T-helper 2 cell treated with Interferon-gamma antibody and Interleukin-4, amounts not matched to agents 5 μg/mL and 100 μg/mL, for 36 hours (primary cell): ENCODE results near the gene EXOC2.

Source experiments
- DNase-seq: peaks from one replicate; pipeline ENCODE4 v3.0.0; 2021; ENCODE audit warnings: low spot score
- H3K27ac Mint-ChIP-seq: one replicate; pipeline ENCODE4 v1.8.0; 2021; ENCODE audit warnings: mild to moderate bottlenecking, mixed read lengths
- H3K27me3 Mint-ChIP-seq: one replicate; pipeline ENCODE4 v1.8.0; 2021; ENCODE audit warnings: low read depth, mixed read lengths
- H3K36me3 Mint-ChIP-seq: one replicate; pipeline ENCODE4 v1.8.0; 2021; ENCODE audit warnings: low read depth, mixed read lengths
- H3K4me1 Mint-ChIP-seq: one replicate; pipeline ENCODE4 v1.8.0; 2021; ENCODE audit warnings: low read depth, mixed read lengths
- H3K4me3 Mint-ChIP-seq: one replicate; pipeline ENCODE4 v1.8.0; 2022; ENCODE audit warnings: mild to moderate bottlenecking, moderate library complexity, mixed read lengths
- H3K9me3 Mint-ChIP-seq: one replicate; pipeline ENCODE4 v1.8.0; 2021; ENCODE audit warnings: mixed read lengths

Gene EXOC2

GRCh38 chr6:656460-657252 is 36.3 kb downstream of the EXOC2 start, which contains the start of gene HUS1B:
HUS1B (minus strand) TSS chr6:657100; CDS start chr6:656944, 156 bp downstream.
- no peak for DNase-seq
- no peaks in the 10 kb centered on the region for H3K27me3 Mint-ChIP-seq
- H3K9me3 Mint-ChIP-seq = no peaks in the 10 kb centered on the region
- peaks cover 29% of the 10 kb centered on the region for H3K4me1 Mint-ChIP-seq
- H3K27ac Mint-ChIP-seq = no peak within 1 kb of the TSS
- no peak within 1 kb of the TSS for H3K4me3 Mint-ChIP-seq
- H3K36me3 Mint-ChIP-seq = peaks cover 21% of the 10 kb centered on the region

DNA sequence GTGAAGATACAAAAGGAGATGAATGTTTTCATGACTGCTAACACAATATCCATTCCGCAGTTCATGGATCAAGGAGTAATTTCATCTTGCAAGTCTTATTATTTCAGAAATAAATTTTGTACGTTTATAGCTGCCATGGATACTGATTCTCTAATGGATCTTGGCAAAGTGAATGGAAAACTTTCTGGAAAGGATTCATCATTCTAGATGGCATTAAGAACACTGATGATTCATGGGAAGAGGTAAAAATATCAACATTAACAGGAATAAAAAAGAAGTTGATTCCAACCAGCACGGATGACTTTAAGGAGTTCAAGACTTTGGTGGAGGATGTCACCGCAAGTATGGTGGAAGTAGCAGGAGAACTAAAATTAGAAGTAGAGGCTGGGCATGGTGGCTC is 38.8 kb downstream of the EXOC2 start:
- no peak for DNase-seq
- H3K27ac Mint-ChIP-seq = no peak overlapping the region
- peaks cover 14% of the 10 kb centered on the region for H3K4me1 Mint-ChIP-seq
- peaks cover 21% of the 10 kb centered on the region for H3K36me3 Mint-ChIP-seq
- H3K4me3 Mint-ChIP-seq = no peak overlapping the region
- no peaks in the 10 kb centered on the region for H3K9me3 Mint-ChIP-seq
- H3K27me3 Mint-ChIP-seq = no peaks in the 10 kb centered on the region

DNA sequence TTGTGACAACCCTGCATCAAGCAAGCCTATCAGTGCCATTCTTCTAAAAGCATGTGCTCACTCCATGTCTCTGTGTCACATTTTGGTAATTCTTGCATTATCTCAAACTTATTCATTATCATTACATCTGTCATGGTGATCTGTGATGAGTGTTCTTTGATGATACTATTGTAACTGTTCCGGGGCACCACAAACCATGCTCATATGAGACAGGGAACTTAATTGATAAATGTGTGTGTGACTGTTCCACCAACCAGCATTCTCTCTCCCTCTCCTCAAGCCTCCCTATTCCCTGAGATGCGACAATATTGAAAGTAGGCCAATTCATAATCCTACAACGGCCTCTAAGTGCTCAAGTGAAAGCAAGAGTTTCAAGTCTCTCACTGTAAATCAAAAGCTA is 40.1 kb downstream of the EXOC2 start:
- no peak overlapping the region for H3K4me3 Mint-ChIP-seq
- peak overlapping the region; percentile 21 for H3K27ac Mint-ChIP-seq
- DNase-seq = no peak

GRCh38 chr6:650098-650497 is 42.8 kb downstream of the EXOC2 start:
- no peak for DNase-seq

More for the DNA sequence above, 40.1 kb downstream of the EXOC2 start:
- Mint-ChIP-seq H3K4me1 (peaks cover 13% of the 10 kb centered on the region), H3K27me3 (no peaks in the 10 kb centered on the region), H3K9me3 (no peaks in the 10 kb centered on the region), H3K36me3 (peaks cover 21% of the 10 kb centered on the region)

DNA sequence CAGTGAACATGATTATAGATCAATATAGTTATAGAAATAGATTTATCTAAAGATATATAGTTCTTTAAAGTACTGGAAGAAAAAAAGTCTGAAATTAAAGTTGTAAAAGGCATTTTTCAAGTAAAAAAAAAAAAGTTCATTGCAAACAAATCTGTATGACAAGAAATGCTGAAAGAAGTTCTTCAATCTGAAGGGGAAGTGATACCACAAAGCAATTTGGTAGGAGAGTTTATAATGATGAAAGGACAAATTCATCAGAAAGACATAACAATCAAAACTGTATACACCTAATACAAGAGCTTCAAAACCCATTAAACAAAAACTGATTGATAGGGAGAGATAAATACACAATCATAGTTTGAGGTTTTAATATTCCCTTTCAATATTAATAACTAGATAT is 50.1 kb downstream of the EXOC2 start:
- peaks cover 6% of the 10 kb centered on the region for H3K9me3 Mint-ChIP-seq
- no peaks in the 10 kb centered on the region for H3K27me3 Mint-ChIP-seq
- peaks cover 11% of the 10 kb centered on the region for H3K4me1 Mint-ChIP-seq
- H3K27ac Mint-ChIP-seq = no peak overlapping the region
- no peak overlapping the region for H3K4me3 Mint-ChIP-seq
- no peak for DNase-seq
- peaks cover 10% of the 10 kb centered on the region for H3K36me3 Mint-ChIP-seq

More at GRCh38 chr6:650098-650497, 42.8 kb downstream of the EXOC2 start:
- Mint-ChIP-seq H3K4me3 (no peak overlapping the region), H3K27me3 (no peaks in the 10 kb centered on the region), H3K36me3 (peaks cover 11% of the 10 kb centered on the region), H3K4me1 (peaks cover 20% of the 10 kb centered on the region), H3K9me3 (no peaks in the 10 kb centered on the region), H3K27ac (no peak overlapping the region)

GRCh38 chr6:641225-641985 is 51.5 kb downstream of the EXOC2 start:
- Mint-ChIP-seq H3K36me3 (peaks cover 13% of the 10 kb centered on the region), H3K4me3 (no peak overlapping the region), H3K27ac (peak overlapping the region; percentile 8), H3K27me3 (no peaks in the 10 kb centered on the region), H3K4me1 (peaks cover 7% of the 10 kb centered on the region), H3K9me3 (peaks cover 6% of the 10 kb centered on the region)
- no peak for DNase-seq

DNA sequence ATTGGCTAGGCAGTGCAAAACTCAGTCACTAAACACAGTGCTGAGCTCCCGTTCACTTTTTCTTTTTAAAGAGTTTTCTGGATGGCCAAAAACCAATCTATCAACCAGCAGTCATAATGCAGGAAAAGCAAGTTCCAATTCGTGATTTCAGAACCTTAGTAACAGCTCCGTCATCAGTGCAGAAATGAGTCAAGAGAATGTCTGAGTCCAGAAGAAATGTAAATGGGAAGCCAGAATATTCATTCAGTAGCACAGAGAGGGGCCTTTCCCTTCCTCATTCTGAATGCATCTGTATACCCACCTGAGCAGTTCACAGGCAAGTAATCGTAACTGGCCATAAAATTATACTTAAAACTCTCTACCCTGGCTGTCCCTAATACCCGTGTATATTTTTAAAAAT is 56.5 kb downstream of the EXOC2 start:
- Mint-ChIP-seq H3K4me3 (no peak overlapping the region), H3K9me3 (peaks cover under 1% of the 10 kb centered on the region), H3K4me1 (no peaks in the 10 kb centered on the region), H3K27me3 (no peaks in the 10 kb centered on the region), H3K27ac (no peak overlapping the region), H3K36me3 (peaks cover 20% of the 10 kb centered on the region)
- DNase-seq = peak; percentile 31

- Mint-ChIP-seq H3K9me3 (no peaks in the 10 kb centered on the region), H3K4me3 (no peak overlapping the region), H3K27me3 (no peaks in the 10 kb centered on the region), H3K27ac (no peak overlapping the region), H3K36me3 (peaks cover 22% of the 10 kb centered on the region), H3K4me1 (no peaks in the 10 kb centered on the region)
- no peak for DNase-seq
These were observed 57.7 kb downstream of the EXOC2 start for GRCh38 chr6:635233-635632.

DNA sequence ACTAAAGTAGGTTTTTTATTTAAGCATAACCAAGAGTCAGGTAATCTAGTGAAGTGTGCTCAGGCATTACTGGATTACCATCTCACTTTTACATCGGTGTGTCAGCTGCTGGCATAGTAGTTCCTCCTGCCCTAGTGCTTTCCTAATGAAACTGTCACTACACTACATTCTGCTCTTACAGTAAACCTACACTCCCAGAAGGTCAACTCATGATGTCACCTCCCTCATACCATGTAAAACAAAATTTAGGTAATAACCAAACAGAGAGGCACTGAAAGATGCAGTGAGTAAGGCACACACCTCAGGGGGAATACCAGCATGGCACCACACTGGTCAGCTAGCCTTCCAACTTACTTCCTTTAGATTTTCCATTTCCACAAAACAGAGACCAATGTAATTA is 59.3 kb downstream of the EXOC2 start:
- Mint-ChIP-seq H3K27me3 (no peaks in the 10 kb centered on the region), H3K9me3 (no peaks in the 10 kb centered on the region), H3K36me3 (peaks cover 24% of the 10 kb centered on the region), H3K4me3 (no peak overlapping the region), H3K27ac (no peak overlapping the region), H3K4me1 (peaks cover 9% of the 10 kb centered on the region)
- DNase-seq = no peak

DNA sequence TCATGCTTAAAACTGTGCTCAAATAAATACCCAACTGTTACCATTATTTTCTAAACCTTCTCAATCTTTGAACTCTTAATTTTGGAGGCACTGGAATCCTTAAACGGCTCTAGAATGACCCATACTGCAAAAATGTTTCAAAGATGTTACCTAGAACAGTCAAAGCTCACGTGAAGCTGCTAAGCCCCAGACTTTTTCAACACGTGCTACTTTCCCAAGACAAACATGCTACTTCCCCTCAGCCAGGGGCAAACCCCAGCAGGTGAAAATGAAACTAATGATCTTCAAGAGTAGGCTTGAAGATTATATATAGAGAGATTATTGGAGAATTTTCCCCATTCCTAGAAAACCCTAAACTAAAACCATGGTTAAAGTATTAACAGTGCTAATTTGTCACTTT is 64.2 kb downstream of the EXOC2 start:
- peaks cover 12% of the 10 kb centered on the region for H3K4me1 Mint-ChIP-seq
- H3K4me3 Mint-ChIP-seq = no peak overlapping the region
- DNase-seq = no peak
- H3K27me3 Mint-ChIP-seq = no peaks in the 10 kb centered on the region
- H3K27ac Mint-ChIP-seq = no peak overlapping the region
- H3K9me3 Mint-ChIP-seq = no peaks in the 10 kb centered on the region
- peaks cover 17% of the 10 kb centered on the region for H3K36me3 Mint-ChIP-seq

DNA sequence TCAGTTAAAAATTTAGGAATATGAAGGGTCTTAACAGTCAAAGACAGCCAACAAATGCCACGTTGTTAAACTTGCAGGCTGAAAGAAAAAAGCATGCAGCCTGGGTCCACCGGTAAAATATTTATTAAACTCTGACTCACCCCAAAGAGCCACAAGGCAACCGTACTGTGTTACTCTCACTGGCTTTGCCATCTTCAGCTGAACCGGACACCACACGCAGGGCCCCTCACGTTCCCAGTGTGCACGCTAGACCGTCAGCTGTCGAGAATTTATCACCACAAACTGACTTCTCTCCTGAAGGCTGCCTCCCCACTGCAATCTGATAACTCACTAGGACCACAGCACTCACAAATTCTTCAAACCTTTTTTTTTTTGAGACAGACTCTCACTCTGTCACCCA is 66.7 kb downstream of the EXOC2 start:
- DNase-seq = no peak
- H3K27ac Mint-ChIP-seq = no peak overlapping the region
- H3K4me3 Mint-ChIP-seq = no peak overlapping the region
- peaks cover 6% of the 10 kb centered on the region for H3K36me3 Mint-ChIP-seq
- H3K27me3 Mint-ChIP-seq = no peaks in the 10 kb centered on the region
- H3K9me3 Mint-ChIP-seq = no peaks in the 10 kb centered on the region
- peaks cover 12% of the 10 kb centered on the region for H3K4me1 Mint-ChIP-seq

DNA sequence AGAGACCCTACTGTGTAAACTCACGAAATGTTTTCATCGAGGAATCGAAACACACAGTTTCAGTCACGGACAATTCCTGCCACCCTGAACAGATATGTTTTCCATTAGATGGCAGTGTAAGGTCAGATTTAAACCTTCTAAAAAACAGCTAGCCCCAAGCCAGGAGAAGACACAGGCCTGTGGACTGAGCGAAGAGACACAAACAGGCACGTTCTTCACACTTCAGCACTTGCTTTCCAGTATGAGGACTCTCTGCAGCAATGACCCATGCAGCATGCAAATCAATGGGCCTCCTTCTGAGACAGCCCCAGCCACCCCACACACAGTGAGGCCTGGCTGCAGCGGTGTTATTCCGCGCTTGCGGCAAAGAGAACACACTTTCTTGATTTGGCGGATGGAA is 68.0 kb downstream of the EXOC2 start:
- no peaks in the 10 kb centered on the region for H3K27me3 Mint-ChIP-seq
- DNase-seq = no peak
- peaks cover 12% of the 10 kb centered on the region for H3K4me1 Mint-ChIP-seq
- peaks cover 5% of the 10 kb centered on the region for H3K36me3 Mint-ChIP-seq
- H3K9me3 Mint-ChIP-seq = no peaks in the 10 kb centered on the region
- H3K4me3 Mint-ChIP-seq = no peak overlapping the region
- H3K27ac Mint-ChIP-seq = no peak overlapping the region

DNA sequence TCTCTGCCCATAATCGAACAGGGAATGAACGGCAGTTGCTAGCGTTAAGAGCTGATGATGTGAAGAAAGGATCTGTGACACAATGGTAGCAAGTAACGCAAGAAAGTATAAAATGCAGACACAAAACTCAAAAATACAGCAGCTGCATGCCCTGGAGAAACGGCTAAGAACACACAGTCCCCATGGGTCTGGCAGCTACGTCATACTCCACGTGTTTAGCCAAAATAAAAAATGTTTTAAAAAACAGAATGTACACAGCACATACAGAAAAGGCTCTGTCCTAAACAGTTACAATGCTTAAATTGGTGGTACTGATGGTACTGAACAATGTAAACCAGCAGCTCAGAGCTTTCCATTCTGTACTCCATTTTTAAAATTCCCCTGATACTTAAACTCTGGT is 70.5 kb downstream of the EXOC2 start:
- Mint-ChIP-seq H3K27ac (no peak overlapping the region), H3K36me3 (peaks cover 6% of the 10 kb centered on the region), H3K9me3 (no peaks in the 10 kb centered on the region), H3K4me1 (peaks cover 4% of the 10 kb centered on the region), H3K4me3 (no peak overlapping the region), H3K27me3 (no peaks in the 10 kb centered on the region)
- no peak for DNase-seq

- no peak overlapping the region for H3K4me3 Mint-ChIP-seq
These were observed 71.0 kb downstream of the EXOC2 start for GRCh38 chr6:621931-622330.

More at GRCh38 chr6:621931-622330, 71.0 kb downstream of the EXOC2 start:
- Mint-ChIP-seq H3K36me3 (peaks cover 10% of the 10 kb centered on the region), H3K27me3 (no peaks in the 10 kb centered on the region), H3K27ac (no peak overlapping the region), H3K9me3 (no peaks in the 10 kb centered on the region), H3K4me1 (peaks cover 3% of the 10 kb centered on the region)
- no peak for DNase-seq
